Measurements from ENCODE around the gene UBA6. TPM values are rescaled to one million over a fixed set of nuclear protein-coding genes. Genes with fewer than 3 reads are reported as not detected.

Gene UBA6
- total RNA-seq, 1 experiment from 2014 or later: 59.4 TPM

- no peak for TF ChIP-seq TCF7L2 (IDR thresholded peaks at IDR 0.05; ENCODE audit: low read depth, low read length)
- TF ChIP-seq POLR2AphosphoS5 (IDR thresholded peaks at IDR 0.05; ENCODE audit: low read depth, low read length): no peak
- no peak for TF ChIP-seq CTCF (IDR thresholded peaks at IDR 0.05)
- no peak for TF ChIP-seq REST (IDR thresholded peaks at IDR 0.05; ENCODE audit: insufficient read depth in 1 of 2, low read depth in 2 of 2, low read length in 1 of 2)
- TF ChIP-seq SIN3A (IDR thresholded peaks at IDR 0.05; ENCODE audit: borderline replicate concordance, insufficient read depth, low read depth, low read length): no peak
- in situ Hi-C loops (cut with HindIII; ENCODE audit: low pct_unique_long_range_greater_than_20kb, low sequenced_read_pairs) (no loop called here), intact Hi-C loops (cut with micrococcal nuclease; ENCODE audit: unreplicated experiment) (no loop called here)
- Histone ChIP-seq H3K36me3 (ENCODE audit: control insufficient read depth, insufficient read depth, low read length) (peaks cover 10% of the 10 kb centered on the region), H3K4me3 (ENCODE audit: low read depth in 2 of 2, low read length in 2 of 2) (no peak overlapping the region), H3K27me3 (ENCODE audit: control insufficient read depth, insufficient read depth, low read length) (no peaks in the 10 kb centered on the region), H3K4me1 (ENCODE audit: control insufficient read depth, insufficient read depth, low read length) (no peaks in the 10 kb centered on the region), H3K9me3 (ENCODE audit: control insufficient read depth, insufficient read depth, low read depth, low read length) (no peaks in the 10 kb centered on the region), H3K27ac (ENCODE audit: low read length) (no peak overlapping the region)
- POLR2A ChIA-PET: no interaction called here
- CTCF ChIA-PET: no interaction called here
- no peak for DNase-seq (ENCODE audit: low read depth, low spot score)
- no TSS peak for BruUV-seq (replicated peaks)
- ATAC-seq: no peak
Observed at GRCh38 chr4:67659065-67659464, 41.9 kb downstream of the UBA6 start.

- peaks cover 6% of the 10 kb centered on the region for H3K36me3 ChIP-seq (ENCODE audit: control insufficient read depth, insufficient read depth, low read length)
- no TSS peak for BruUV-seq (replicated peaks)
Observed at GRCh38 chr4:67658302-67658701, 42.7 kb downstream of the UBA6 start.

More at GRCh38 chr4:67658302-67658701, 42.7 kb downstream of the UBA6 start:
- Histone ChIP-seq H3K9me3 (ENCODE audit: control insufficient read depth, insufficient read depth, low read depth, low read length) (no peaks in the 10 kb centered on the region), H3K27ac (ENCODE audit: low read length) (no peak overlapping the region), H3K4me1 (ENCODE audit: control insufficient read depth, insufficient read depth, low read length) (no peaks in the 10 kb centered on the region), H3K4me3 (ENCODE audit: low read depth in 2 of 2, low read length in 2 of 2) (no peak overlapping the region), H3K27me3 (ENCODE audit: control insufficient read depth, insufficient read depth, low read length) (no peaks in the 10 kb centered on the region)
- no peak for TF ChIP-seq POLR2AphosphoS5 (IDR thresholded peaks at IDR 0.05; ENCODE audit: low read depth, low read length)
- no peak for TF ChIP-seq TCF7L2 (IDR thresholded peaks at IDR 0.05; ENCODE audit: low read depth, low read length)
- no peak for TF ChIP-seq SIN3A (IDR thresholded peaks at IDR 0.05; ENCODE audit: borderline replicate concordance, insufficient read depth, low read depth, low read length)
- no peak for TF ChIP-seq REST (IDR thresholded peaks at IDR 0.05; ENCODE audit: insufficient read depth in 1 of 2, low read depth in 2 of 2, low read length in 1 of 2)
- TF ChIP-seq CTCF (IDR thresholded peaks at IDR 0.05): no peak
- POLR2A ChIA-PET: no interaction called here
- CTCF ChIA-PET: no interaction called here
- in situ Hi-C loops (cut with HindIII; ENCODE audit: low pct_unique_long_range_greater_than_20kb, low sequenced_read_pairs): no loop called here
- intact Hi-C loops (cut with micrococcal nuclease; ENCODE audit: unreplicated experiment): no loop called here
- DNase-seq (ENCODE audit: low read depth, low spot score) (no peak), ATAC-seq (no peak)
